Measurements from ENCODE around the gene U2AF1L4. TPM values are rescaled to one million over a fixed set of nuclear protein-coding genes. Genes with fewer than 3 reads are reported as not detected.

Gene U2AF1L4
- polyA plus RNA-seq, 12 donors = 10.6 to 36.2 (median 13.0) TPM; not detected in 1

DNA sequence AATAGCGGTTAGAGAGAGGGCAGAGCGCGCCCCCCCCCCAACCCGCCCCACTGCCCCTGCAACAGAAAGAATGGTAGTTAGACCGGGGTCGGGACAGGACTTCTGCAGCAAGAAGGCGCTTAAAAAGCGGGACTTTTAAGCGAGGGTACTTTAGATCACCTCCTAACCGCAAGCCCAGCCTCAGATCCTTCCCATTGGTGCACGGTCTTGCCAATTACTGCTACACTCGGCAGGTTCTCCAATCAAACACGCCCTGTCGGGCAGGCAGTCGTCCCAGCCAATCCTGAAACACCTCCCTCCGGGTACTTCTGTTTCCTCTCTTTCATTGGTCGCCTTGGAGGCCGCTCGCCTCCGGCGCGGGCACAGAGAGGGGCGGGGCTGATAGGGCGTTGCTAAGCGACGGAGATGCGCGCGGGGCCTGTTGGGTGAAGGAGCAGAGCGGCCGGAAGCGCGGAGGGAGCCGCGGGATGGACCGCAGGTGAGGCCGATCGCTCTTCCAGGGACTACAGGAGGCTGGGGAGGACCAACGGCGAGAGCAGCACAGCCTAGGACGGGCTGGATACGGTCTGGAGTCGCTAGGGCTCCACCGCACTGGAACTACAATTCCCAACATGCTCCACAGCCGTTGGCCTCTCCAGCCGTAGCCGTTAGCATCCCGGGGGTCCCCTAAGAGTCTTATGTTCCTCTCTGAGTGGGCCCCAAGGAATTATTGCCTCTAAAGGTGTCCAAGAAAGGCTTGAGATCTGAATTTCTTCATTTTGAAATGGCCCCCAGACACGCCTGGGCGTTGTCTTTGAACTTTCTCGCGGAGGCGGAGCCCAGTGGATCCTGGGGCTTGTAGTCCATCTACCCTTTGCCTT lies 12.8 kb upstream of the U2AF1L4 start, which contains the start of gene PROSER3:
PROSER3 (plus strand) TSS at position 428 of the 860 bp plus-strand sequence; CDS start at position 468, 40 bp downstream.
- DNase-seq = peak; percentile 99

DNA sequence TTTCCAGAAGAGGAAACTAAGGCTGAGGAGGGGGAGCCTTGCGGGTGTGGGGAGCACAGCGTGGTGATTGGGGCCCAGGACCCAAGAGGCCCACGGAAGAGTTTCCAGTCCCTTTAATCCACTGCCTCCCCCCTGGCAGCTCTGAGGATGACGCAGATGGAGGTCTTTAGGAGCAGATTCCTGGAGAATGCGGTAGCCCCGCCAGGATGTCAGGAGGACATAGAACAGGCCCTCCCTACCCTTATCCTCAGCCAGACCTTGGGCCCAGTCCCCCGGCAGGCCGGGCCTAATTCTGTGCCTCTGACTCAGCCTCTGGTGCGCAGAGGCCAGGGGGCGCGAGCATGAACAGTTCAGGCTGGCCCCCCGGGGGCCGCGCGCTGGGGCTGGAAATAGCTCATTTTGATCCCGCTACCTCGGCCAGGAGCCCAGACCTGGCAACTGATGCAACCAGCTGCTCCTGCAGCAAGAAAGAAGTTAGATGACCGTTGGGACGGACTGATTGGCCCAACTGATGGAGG lies 12.1 kb upstream of the U2AF1L4 start:
- DNase-seq = peak; percentile 97

DNA sequence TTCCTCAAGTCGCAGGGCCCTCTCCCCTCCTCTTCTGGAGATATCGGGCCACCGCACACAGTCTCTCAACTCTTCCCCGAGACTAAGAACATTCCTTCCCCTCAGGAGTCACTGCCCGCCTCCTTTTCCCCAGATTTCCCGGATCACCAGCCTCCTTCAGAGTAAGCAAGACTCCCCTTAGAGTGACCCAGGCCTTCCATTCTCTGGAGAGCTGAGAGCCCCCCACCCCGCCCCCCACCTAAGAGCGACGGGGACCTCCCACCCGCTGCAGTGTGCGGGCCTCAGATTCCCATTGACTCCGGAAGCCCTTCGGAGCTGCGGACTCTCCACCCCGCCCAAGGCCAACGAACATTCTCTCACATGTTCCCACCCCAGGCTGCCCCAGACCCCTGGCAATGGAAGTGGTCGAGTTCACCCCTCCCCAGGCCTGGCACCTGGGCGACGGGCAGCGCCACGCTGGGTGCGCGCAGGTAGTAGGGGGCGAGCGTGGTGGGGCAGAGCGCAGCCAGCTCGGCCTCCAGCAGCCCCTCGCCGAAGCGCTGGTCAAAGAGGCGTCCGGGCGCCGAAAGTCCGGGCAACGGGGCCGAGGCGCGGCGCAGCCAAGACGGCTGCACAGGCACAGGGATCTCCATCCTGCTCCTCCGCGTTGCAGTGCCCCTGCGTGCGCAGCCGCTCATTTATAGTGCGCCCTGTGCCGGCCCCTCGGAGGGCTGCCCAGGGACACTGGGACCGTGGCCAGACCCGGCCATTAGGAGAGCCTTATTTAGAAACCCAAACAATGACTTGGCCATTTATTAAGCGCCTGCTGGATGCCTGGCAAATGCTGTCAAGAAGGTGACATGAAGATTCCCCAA lies 11.4 kb upstream of the U2AF1L4 start, which contains the start of gene HSPB6:
HSPB6 (minus strand) TSS at position 653 of the 854 bp plus-strand sequence; CDS start at position 632, 21 bp downstream.
- DNase-seq = peak; percentile 45

DNA sequence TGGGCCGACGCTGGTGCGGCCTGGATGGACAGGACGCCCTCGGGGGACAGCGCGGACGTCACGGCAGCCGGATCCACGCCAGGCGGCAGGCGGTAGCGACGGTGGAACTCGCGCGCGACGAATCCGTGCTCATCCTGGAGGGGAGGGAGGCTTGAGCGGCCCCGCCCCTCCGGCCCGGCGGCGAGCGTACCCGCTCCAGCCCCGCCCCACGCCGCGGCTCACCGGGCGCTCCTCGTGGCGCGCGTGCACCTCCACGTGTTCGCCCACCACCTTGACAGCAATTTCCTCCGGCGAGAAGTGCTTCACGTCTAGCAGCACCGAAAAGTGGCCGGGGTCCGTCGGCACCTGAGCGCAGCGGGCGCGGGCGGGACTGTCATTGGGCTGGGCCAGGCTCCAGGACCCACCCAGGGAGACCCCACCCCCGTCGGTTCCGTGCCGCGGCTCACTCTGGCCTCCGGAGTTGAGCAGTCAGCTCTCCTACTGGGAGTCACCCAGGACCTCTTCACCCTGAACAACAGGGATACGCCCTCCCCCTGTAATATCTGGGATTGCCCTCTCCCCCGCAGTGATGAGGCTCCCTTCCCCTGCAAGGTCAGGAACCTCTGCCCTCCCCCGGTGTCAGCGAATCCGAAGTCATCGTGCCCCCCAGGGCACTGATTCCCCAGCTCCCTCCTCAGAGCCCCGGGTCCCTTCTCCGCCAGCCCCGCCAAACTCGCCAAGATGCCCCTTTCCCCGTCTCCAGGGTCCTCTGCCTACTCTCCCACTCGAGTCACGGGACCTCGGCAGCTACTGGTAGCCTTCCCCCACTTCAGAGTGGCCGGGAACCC lies 10.5 kb upstream of the U2AF1L4 start:
- peak; percentile 84 for DNase-seq

DNA sequence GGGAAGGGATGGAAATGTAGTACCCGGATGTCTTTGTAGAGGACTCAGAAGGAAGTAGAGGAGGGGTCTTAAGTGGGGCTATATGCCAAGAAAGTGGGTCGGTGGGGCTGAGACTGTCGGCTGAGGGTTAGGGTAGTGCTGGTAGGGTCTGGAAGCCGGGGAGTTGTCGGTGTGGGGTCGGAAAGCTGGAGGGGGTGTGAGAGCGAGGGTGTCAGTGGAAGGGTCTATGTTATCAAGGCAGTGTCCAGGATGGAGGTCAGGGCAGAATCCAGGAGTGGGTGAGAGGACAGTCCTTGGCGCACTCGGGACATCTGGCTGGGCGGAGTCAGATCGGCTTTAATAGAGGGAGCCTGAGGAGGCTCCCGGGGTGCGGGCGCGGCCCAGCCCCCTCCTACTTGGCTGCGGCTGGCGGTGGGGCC lies 9.9 kb upstream of the U2AF1L4 start:
- no peak for DNase-seq

DNA sequence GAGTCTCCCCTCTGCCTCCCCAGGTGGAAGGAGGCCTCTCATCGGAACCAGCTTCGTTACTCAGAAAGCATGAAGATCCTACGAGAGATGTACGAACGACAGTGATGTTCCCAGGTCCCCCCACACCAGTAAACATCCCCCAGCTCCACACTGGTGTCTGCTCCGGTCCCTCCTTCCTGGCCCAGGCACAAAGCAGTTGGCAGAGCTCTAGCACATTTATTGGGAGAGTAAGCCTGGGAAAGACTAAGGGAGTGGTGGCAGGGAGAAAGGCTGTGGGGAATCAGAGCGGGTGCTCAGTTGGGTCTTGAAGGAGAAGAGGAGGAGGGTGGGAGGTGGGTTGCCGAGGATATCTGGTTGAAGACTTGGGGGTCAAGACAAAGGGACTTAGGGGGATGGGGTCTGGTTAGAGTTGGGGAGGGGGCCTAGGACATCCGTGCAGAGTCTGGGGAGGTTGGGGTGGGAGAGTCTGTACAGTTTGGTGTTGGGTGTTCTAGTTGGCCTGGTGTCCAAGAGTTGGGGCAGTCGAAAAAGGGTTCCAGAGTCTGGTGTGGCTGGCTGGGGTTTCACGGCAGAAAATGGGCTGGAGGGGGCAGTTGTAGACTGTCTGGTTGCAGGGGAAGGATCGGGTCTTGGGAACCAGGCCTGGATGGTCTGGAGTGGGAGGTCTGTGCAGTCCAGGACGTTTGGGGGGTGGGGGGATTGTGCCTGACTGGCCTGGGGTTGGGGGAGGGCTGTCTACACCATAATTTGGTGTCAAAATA lies 9.3 kb upstream of the U2AF1L4 start:
- DNase-seq = no peak

DNA sequence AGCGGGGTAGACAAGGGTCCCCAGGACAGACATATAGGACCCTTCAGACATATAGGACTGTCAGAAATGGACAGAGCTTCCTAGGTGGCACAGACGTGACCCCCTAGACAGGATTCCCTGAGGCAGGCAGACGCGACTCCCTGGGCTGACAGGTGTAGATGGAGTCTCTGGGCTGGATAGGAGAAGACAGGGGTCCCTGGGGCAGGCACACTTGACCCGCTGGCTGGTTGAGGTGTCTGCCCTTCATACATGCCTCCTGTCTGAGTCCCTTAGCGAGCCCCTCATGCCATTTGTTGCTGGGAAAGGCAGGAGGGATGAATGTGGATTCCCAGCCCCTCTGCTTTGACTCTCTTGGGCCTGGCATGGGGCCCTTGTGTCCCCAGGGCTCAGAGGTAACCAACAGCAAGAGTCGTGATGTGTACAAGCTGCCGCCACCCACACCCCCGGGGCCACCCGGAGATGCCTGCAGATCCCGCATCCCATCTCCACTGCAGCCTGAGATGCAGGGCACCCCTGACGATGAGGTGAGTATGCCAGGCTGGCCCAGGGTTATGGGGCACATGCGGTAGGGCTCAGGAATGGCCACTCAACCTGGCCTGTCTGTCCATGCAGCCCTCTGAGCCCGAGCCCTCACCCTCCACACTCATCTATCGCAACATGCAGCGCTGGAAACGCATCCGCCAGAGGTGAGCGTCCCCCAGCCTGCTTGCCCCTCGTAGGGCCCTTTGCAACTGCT lies 8.6 kb upstream of the U2AF1L4 start:
- no peak for DNase-seq

DNA sequence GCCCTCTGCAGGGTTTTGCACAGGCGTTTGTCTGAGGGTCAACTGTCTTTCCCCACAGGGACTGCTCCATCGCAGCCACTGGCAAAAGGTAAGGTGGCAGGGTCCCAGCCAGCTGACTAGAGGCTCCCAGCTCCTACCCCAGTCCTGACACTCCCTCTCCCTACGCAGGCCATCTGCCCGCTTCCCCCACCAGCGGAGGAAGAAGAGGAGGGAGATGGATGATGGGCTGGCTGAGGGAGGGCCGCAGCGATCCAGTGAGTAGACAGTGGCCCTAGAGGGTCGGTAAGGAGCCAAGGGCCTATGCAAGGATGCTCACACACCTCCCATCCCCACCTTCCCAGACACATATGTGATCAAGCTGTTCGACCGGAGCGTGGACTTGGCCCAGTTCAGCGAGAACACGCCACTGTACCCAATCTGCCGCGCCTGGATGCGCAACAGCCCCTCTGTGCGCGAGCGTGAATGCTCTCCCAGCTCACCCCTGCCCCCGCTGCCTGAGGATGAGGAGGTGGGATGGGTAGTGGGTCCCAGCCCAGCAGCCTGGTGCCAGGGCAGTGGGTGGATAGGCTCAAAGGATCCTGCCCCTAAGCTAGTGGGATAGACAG lies 7.6 kb upstream of the U2AF1L4 start:
- no peak for DNase-seq

DNA sequence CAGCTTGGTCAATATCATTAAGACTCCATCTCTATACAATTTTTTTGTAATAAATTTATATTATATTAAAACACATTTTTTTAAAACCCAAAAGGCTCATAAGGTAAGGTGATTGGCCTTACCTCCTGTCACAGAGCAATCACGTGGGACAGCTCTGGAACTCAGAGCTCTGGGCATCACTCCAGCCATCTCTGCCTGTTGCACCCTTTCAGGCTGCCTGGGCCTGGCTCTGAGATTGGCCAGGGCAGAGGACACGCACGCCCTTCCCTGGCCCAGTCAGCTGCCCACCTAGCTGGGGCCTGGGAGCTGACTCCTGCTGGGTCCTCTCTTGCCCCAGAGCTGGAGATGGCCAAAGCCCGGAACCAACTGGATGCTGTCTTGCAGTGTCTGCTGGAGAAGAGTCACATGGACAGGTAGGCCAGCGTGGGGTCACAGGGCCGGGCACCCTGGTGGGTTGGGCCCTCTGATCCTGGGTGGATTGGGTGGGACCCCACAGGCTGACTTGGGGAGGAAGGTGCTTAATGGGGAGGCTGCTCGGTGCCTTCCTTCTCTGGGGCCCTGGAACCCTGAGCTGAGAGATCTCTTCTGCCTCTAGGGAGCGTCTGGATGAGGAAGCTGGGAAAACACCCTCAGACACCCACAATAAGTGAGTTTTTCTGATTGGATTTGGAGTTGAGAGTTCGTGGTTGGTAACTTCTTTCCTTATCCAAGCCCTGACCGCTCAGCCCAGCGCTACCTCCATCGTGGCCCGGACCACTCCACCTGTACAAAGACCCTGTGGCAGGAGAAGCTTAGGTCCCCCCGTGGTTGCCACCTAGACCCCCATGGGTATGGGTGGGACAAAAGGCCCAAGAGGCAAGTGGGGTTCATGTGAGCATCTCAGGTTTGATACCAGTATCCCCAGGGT lies 6.9 kb upstream of the U2AF1L4 start:
- no peak for DNase-seq

DNA sequence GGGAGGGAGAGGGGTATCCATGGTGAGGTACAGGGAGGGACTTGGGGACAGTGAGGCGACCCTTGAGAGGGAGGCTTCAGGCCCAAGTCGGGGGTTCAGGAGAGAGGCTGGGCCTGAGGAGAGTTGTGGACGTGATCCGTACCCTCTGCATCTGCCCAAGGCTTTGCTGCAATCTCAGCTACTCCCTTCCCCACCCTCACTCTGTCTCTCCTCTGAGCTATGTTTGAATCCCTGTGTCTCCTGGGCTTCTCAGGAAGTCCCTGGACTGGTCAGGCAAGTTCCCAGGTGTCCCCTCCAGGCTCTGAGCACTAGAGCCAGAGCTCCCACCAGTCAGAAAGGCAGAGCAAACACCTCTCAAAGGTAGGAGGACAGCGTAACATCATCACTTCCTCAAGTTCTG lies 4.9 kb upstream of the U2AF1L4 start:
- no peak for DNase-seq

DNA sequence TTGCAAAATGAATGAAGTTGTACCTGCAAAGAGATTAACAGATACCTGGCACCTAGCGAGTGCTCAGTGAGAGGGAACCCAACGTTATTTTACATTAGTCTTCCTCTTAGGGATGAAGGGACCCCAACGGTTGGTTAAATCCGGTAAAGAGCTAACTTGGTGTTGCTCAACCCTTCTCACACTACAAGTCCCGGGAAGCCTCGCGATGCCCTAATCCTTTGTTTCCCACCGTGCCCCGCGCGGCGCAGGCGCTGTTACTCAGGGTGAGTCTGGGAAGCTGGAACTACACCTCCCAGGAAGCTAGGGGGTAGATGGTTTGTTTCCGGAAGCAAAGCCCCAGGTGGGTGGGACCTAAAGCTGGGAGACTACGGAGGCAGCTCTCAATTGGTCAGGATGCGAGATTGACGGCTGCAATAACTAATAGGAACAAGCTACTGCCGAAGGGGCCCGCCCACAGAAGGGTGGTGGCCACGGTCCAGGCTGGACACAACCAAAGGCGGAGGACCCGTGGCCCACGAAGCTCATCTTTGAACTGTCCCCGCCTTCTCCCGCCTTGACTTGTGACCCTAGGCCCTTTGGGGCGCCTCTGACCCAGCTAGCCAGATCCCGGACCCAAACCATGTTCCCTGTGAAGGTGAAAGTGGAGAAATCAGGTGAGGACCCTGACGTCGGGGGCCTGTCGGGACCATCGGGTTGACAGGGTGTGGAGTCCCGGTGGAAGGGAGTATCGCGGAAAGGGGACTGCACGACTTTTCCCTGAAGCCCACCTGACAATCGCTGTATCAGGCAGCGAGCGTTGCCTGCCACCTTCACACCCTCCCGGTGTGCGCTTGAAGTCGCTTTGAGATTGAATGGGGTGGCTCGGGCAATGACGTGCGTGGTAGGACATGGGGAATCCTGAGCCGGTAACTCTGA lies 3.1 kb upstream of the U2AF1L4 start, which contains the start of gene LIN37:
LIN37 (plus strand) TSS at position 471 of the 915 bp plus-strand sequence; CDS start at position 620, 149 bp downstream.
- peak; percentile 99 for DNase-seq

DNA sequence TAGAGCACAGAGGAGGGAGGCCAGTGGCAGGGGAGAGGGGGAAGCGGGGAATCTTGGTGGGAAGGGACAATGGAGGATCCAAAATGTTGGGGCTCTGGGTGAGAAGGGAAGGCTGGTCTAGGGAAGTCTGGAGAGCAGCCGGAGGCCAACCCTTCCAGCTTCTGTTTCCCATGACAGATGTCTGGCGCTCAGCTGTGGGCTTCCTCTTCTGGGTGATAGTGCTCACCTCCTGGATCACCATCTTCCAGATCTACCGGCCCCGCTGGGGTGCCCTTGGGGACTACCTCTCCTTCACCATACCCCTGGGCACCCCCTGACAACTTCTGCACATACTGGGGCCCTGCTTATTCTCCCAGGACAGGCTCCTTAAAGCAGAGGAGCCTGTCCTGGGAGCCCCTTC lies 1.3 kb upstream of the U2AF1L4 start:
- no peak for DNase-seq

DNA sequence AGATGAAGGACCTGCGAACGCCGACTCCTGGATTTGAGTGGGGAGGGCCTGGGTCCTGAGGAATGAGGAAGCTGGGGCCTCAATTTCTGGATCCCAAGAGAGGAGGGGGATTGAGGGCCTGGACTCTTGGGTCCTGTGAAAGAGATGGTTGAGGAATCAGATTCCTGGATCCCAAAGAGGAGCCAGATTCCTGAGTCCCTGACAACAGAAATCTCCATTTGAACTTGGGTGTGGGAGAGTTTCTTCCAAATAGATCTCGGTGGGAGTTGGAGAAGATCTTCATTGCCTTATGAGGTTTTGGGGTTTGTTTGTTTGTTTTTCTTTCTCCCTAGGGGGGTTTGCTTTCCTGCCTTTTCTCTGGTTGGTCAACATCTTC lies 857 bp upstream of the U2AF1L4 start:
- no peak for DNase-seq

DNA sequence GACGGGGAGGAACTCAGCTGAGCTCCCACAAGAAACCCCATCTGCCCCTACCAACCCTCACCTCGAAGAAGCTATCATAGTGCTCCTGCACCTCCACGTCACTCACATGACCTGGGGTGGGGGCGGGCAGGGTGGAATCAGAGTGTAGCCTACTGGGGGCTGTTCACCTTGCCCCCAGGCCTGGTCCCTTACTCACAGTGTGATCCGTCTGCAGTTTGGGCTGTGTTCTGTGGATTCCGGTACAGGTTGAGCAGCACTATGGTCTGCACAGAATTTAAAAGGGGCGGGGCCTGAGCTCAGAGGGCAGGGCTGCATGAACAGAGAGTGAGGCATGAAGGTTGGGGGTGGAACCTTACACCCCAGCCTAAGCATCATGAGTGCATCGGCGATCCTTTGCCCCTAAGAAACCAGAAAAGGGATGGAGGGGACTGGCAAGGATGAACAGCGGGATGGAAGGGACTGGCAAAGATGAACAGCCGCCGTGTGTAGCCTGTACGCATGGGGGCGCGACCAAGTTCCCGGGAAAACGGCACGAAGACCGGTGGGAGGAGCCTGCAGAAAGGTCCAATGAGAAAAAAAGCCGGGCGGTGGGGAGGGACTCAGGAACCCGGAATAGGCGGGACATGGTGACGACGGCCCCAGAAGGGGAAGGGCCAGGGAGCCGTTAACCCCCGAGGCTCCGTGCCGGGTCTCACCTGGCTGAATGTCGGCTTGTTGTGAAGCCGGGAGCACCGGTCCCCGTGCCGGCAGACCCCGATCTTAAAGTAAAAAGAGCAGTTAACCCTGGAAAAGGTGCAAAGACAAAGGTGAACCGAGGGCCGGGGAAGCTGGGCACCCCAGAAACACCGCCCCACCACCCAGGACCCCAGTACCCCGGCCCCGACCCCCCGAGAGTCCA lies 539 bp downstream of the U2AF1L4 start:
- DNase-seq = peak; percentile 95

DNA sequence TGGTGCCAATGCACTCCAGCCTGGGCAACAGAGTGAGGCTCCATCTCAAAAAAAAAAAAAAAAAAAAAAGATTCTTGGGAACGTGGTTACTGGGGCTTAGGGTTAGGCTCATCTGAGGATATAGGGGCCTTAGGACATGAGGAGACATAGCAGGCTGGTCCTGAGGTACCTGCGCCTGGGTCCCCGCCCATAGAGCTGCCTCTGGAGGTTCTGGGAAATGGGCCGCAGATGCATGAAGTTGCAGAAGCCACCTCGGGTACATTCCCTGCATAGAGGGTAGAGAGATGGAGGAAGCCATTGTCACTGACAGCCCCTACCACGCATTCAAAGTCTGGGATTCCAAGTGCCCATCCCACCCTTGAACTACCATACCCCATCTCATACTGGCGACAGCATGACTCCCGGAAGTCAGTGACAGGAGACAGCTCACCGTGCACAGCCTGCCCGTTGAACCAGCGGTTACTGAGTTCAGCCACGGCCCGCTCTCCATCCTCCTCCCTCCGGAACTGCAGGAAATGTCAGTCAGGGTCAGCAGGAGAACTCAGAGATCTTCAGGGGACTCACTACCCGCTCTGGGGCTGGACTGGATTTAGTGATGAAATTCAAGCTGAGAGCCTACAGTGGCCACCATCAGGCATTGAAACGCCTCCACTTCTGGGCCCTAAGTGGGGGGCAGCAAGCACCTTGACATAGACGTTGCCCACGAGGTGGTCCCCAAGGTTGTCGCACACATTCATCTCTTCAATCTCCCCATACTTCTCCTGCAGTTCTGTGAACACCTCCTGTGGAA lies 1.4 kb downstream of the U2AF1L4 start:
- no peak for DNase-seq

Measured in muscle of arm (tissue), 12 donors.